Activated B cell treated with CpG ODN at 0.5 μM for 24 hours (primary cell): ENCODE data around the gene SQOR. TPM values are rescaled to one million over a fixed set of nuclear protein-coding genes. Genes with fewer than 3 reads are reported as not detected.

Experiments
- ATAC-seq: fragments of 200-7000 bp; cut with Tn5 transposase; one replicate; pipeline ENCODE4 v1.10.0; 2021; ENCODE audit warnings: low read depth, mild to moderate bottlenecking, moderate library complexity
- CTCF ChIA-PET: fragments of 350-600 bp; sonication (Branson Sonifier 250); formaldehyde crosslinking; loops from one replicate; lab custom pipeline; 2021; ENCODE audit warnings: antibody characterized with exemption; lab: Charles Lee
- POLR2A ChIA-PET: fragments of 350-600 bp; sonication (Branson Sonifier 250); formaldehyde crosslinking; loops from one replicate; lab custom pipeline; 2021; ENCODE audit warnings: antibody characterized with exemption; lab: Charles Lee
- DNase-seq: peaks from one replicate; pipeline ENCODE4 v3.0.0; 2022
- H3K27ac Mint-ChIP-seq: one replicate; pipeline ENCODE4 v1.8.0; 2020; ENCODE audit warnings: mixed read lengths
- H3K27me3 Mint-ChIP-seq: one replicate; pipeline ENCODE4 v1.8.0; 2021; ENCODE audit warnings: mixed read lengths
- H3K36me3 Mint-ChIP-seq: one replicate; pipeline ENCODE4 v1.8.0; 2021; ENCODE audit warnings: low read depth, mixed read lengths
- H3K4me1 Mint-ChIP-seq: one replicate; pipeline ENCODE4 v1.8.0; 2021; ENCODE audit warnings: mixed read lengths
- H3K4me3 Mint-ChIP-seq: one replicate; pipeline ENCODE4 v1.8.0; 2020; ENCODE audit warnings: mild to moderate bottlenecking, mixed read lengths
- H3K9me3 Mint-ChIP-seq: one replicate; pipeline ENCODE4 v1.8.0; 2020; ENCODE audit warnings: mixed read lengths
- CTCF ChIP-seq: fragments of 200-600 bp; IDR thresholded peaks from one replicate; pipeline ENCODE4 v1.8.0; 2022; ENCODE audit warnings: antibody characterized with exemption, mild to moderate bottlenecking
- intact Hi-C: fragments of 100-400 bp; cut with micrococcal nuclease; formaldehyde crosslinking; loops from one replicate; pipeline ENCODE4 v1.15.1; 2024
- total RNA-seq: library from RNA; stranded (reverse); gene quantifications from 2 replicates; pipeline ENCODE4 v1.2.3, GENCODE V29; 2022

Gene SQOR
- total RNA-seq, 1 donor from 2014 or later = 39.2 TPM

GRCh38 chr15:45714590-45715488 is 80.0 kb downstream of the SQOR start:
- intact Hi-C loops = no loop called here
- Mint-ChIP-seq H3K36me3 (no peaks in the 10 kb centered on the region), H3K9me3 (no peaks in the 10 kb centered on the region), H3K27me3 (peaks cover 30% of the 10 kb centered on the region), H3K27ac (no peak overlapping the region), H3K4me3 (no peak overlapping the region), H3K4me1 (no peaks in the 10 kb centered on the region)
- CTCF ChIA-PET = interaction anchor here (0.6 to 3.6 kb wide), 2 partner anchors 9 kb away, joined by 3 to 14 read pairs; no protein-coding TSS in a partner anchor
- POLR2A ChIA-PET = no interaction called here
- DNase-seq (no peak), ATAC-seq (peak; percentile 31)
- TF ChIP-seq CTCF = no peak

- no peak overlapping the region for H3K4me3 Mint-ChIP-seq
- CTCF ChIA-PET = interaction anchor here (3.6 kb wide), 1 partner anchor 10 kb away, joined by 14 read pairs; no protein-coding TSS in a partner anchor
- H3K27me3 Mint-ChIP-seq = peaks cover 31% of the 10 kb centered on the region
- H3K27ac Mint-ChIP-seq = no peak overlapping the region
- intact Hi-C loops = no loop called here
- POLR2A ChIA-PET = no interaction called here
- no peak for ATAC-seq
- no peak for TF ChIP-seq CTCF
- no peaks in the 10 kb centered on the region for H3K36me3 Mint-ChIP-seq
- H3K9me3 Mint-ChIP-seq = no peaks in the 10 kb centered on the region
- H3K4me1 Mint-ChIP-seq = no peaks in the 10 kb centered on the region
- DNase-seq = no peak
Observed at GRCh38 chr15:45715528-45715927, 80.7 kb downstream of the SQOR start.

- intact Hi-C loops = no loop called here
- ChIA-PET CTCF (no interaction called here), POLR2A (no interaction called here)
- Mint-ChIP-seq H3K36me3 (no peaks in the 10 kb centered on the region), H3K4me1 (no peaks in the 10 kb centered on the region), H3K4me3 (no peak overlapping the region), H3K27ac (no peak overlapping the region), H3K9me3 (no peaks in the 10 kb centered on the region), H3K27me3 (peaks cover 34% of the 10 kb centered on the region)
- no peak for DNase-seq
- ATAC-seq = no peak
- TF ChIP-seq CTCF = no peak
Observed at GRCh38 chr15:45719490-45719889, 84.7 kb downstream of the SQOR start.

- peaks cover 31% of the 10 kb centered on the region for H3K27me3 Mint-ChIP-seq
- ATAC-seq (no peak), DNase-seq (no peak)
- H3K4me3 Mint-ChIP-seq = no peak overlapping the region
- CTCF ChIA-PET = no interaction called here
- H3K36me3 Mint-ChIP-seq = no peaks in the 10 kb centered on the region
- no peaks in the 10 kb centered on the region for H3K9me3 Mint-ChIP-seq
- no peaks in the 10 kb centered on the region for H3K4me1 Mint-ChIP-seq
- H3K27ac Mint-ChIP-seq = no peak overlapping the region
- POLR2A ChIA-PET = no interaction called here
- TF ChIP-seq CTCF = no peak
- intact Hi-C loops = no loop called here
Observed at GRCh38 chr15:45720183-45720582, 85.4 kb downstream of the SQOR start.

- ChIA-PET CTCF (interaction anchor here (1.0 kb wide), 1 partner anchor 22 kb away, joined by 3 read pairs; no protein-coding TSS in a partner anchor), POLR2A (no interaction called here)
- ATAC-seq (no peak), DNase-seq (no peak)
- H3K4me3 Mint-ChIP-seq = no peak overlapping the region
- H3K27me3 Mint-ChIP-seq = peaks cover 15% of the 10 kb centered on the region
- no peaks in the 10 kb centered on the region for H3K9me3 Mint-ChIP-seq
- H3K36me3 Mint-ChIP-seq = no peaks in the 10 kb centered on the region
- intact Hi-C loops = no loop called here
- H3K27ac Mint-ChIP-seq = no peak overlapping the region
- no peak for TF ChIP-seq CTCF
- H3K4me1 Mint-ChIP-seq = no peaks in the 10 kb centered on the region
Observed at GRCh38 chr15:45728641-45729040, 93.8 kb downstream of the SQOR start.
